Endothelial cell of hepatic sinusoid (primary cell): ENCODE data around the gene INSIG1.

Experiments
- in situ Hi-C: cut with HindIII; loops from 2 replicates; pipeline ENCODE4 v1.10.0; 2017; ENCODE audit warnings: low sequenced_read_pairs

Gene INSIG1

GRCh38 chr7:155344618-155345433 lies 47.1 kb downstream of the INSIG1 start:
- in situ Hi-C loops, result loop anchor here (5.0 kb wide), 1 partner anchor 153 kb away; no protein-coding TSS in a partner anchor

- in situ Hi-C loops, result loop anchor here (5.0 kb wide), 1 partner anchor 153 kb away; no protein-coding TSS in a partner anchor
Observed at GRCh38 chr7:155345490-155345889, 47.8 kb downstream of the INSIG1 start.

- in situ Hi-C loops, result loop anchor here (5.0 kb wide), 1 partner anchor 154 kb away; no protein-coding TSS in a partner anchor
Observed at GRCh38 chr7:155346285-155346684, 48.6 kb downstream of the INSIG1 start.

GRCh38 chr7:155348806-155349205 lies 51.1 kb downstream of the INSIG1 start:
- in situ Hi-C loops, result loop anchor here (5.0 kb wide), 1 partner anchor 157 kb away; no protein-coding TSS in a partner anchor

GRCh38 chr7:155349601-155350331 lies 52.1 kb downstream of the INSIG1 start:
- in situ Hi-C loops, result loop anchor here (5.0 to 25.0 kb wide), 3 partner anchors 157 to 412 kb away; no protein-coding TSS in a partner anchor

GRCh38 chr7:155351120-155351870 lies 53.6 kb downstream of the INSIG1 start:
- in situ Hi-C loops, result loop anchor here (10.0 to 25.0 kb wide), 2 partner anchors 176 to 414 kb away; no protein-coding TSS in a partner anchor

- in situ Hi-C loops, result loop anchor here (10.0 to 25.0 kb wide), 2 partner anchors 177 to 415 kb away; no protein-coding TSS in a partner anchor
Observed at GRCh38 chr7:155352076-155352752, 54.5 kb downstream of the INSIG1 start.

- in situ Hi-C loops, result loop anchor here (10.0 to 25.0 kb wide), 2 partner anchors 178 to 415 kb away; no protein-coding TSS in a partner anchor
Observed at GRCh38 chr7:155352753-155353115, 55.1 kb downstream of the INSIG1 start.

- in situ Hi-C loops, result loop anchor here (10.0 to 25.0 kb wide), 2 partner anchors 179 to 416 kb away; no protein-coding TSS in a partner anchor
Observed at GRCh38 chr7:155353256-155353897, 55.7 kb downstream of the INSIG1 start.

GRCh38 chr7:155354371-155355048 lies 56.8 kb downstream of the INSIG1 start:
- in situ Hi-C loops, result loop anchor here (10.0 to 25.0 kb wide), 2 partner anchors 180 to 417 kb away; no protein-coding TSS in a partner anchor

- in situ Hi-C loops, result loop anchor here (10.0 to 25.0 kb wide), 2 partner anchors 180 to 418 kb away; no protein-coding TSS in a partner anchor
Observed at GRCh38 chr7:155355176-155355575, 57.5 kb downstream of the INSIG1 start.

- in situ Hi-C loops, result loop anchor here (10.0 to 25.0 kb wide), 2 partner anchors 181 to 418 kb away; no protein-coding TSS in a partner anchor
Observed at GRCh38 chr7:155355745-155356144, 58.1 kb downstream of the INSIG1 start.

GRCh38 chr7:155356323-155357105 lies 58.8 kb downstream of the INSIG1 start:
- in situ Hi-C loops, result loop anchor here (10.0 to 25.0 kb wide), 2 partner anchors 182 to 419 kb away; no protein-coding TSS in a partner anchor

- in situ Hi-C loops, result loop anchor here (10.0 to 25.0 kb wide), 2 partner anchors 183 to 420 kb away; no protein-coding TSS in a partner anchor
Observed at GRCh38 chr7:155357573-155358041, 59.9 kb downstream of the INSIG1 start.

GRCh38 chr7:155358066-155358947 lies 60.6 kb downstream of the INSIG1 start:
- in situ Hi-C loops, result loop anchor here (10.0 to 25.0 kb wide), 2 partner anchors 184 to 421 kb away; no protein-coding TSS in a partner anchor

GRCh38 chr7:155358948-155359712 lies 61.5 kb downstream of the INSIG1 start:
- in situ Hi-C loops, result loop anchor here (10.0 to 25.0 kb wide), 2 partner anchors 184 to 422 kb away; no protein-coding TSS in a partner anchor
